HepG2 (cell line): ENCODE measurements around the gene ROBO2. TPM values are rescaled to one million over a fixed set of nuclear protein-coding genes. Genes with fewer than 3 reads are reported as not detected.

ENCODE experiments used
- ATAC-seq: fragments of 200-7000 bp; cut with Tn5 transposase; 3 replicates; pipeline ENCODE4 v1.9.1; 2020; ENCODE audit warnings: mild to moderate bottlenecking, moderate library complexity
- BruUV-seq: library from RNA; stranded (reverse); fragments of 400-500 nt; replicated peaks from 2 replicates; lab custom pipeline; 2021; lab: Mats Ljungman, UMichigan
- CTCF ChIA-PET: fragments of 300-600 bp; formaldehyde crosslinking; extraction: SDS; loops from one replicate; lab custom pipeline; 2021; ENCODE audit warnings: low total read pairs, inconsistent platforms, low intra/inter-chr PET ratio; lab: Yijun Ruan, JAX
- POLR2A ChIA-PET: fragments of 350-600 bp; sonication (Branson Sonifier 250); formaldehyde crosslinking; loops from one replicate; lab custom pipeline; 2020; ENCODE audit warnings: antibody characterized with exemption, inconsistent platforms; lab: Yijun Ruan, JAX
- DNase-seq: peaks from one replicate; pipeline ENCODE4 v3.0.0-alpha.2; 2015; ENCODE audit warnings: low spot score
- FAIRE-seq: peaks from 3 replicates; lab custom pipeline; 2011; peaks lifted over from hg19 to GRCh38; lab: Jason Lieb, UNC
- H2AFZ ChIP-seq: one replicate; pipeline ENCODE4 v1.6.1; 2011; ENCODE audit warnings: low read length, inconsistent platforms
- H3K27ac ChIP-seq: fragments of 300-600 bp; 3 replicates; pipeline ENCODE4 v1.8.0; 2011; ENCODE audit warnings: mixed run types, mild to moderate bottlenecking, mixed read lengths, low read length, inconsistent platforms; ENCODE audit not compliant: insufficient read depth; ENCODE audit errors: extremely low read length
- H3K27me3 ChIP-seq, 2 experiments: fragments of 200-600 bp in 1 of 2; 2 replicates in 1 of 2; 3 replicates in 1 of 2; pipeline versions ENCODE4 v1.6.0 to v1.8.0; 2011; ENCODE audit warnings: low read length in 2 of 2, mild to moderate bottlenecking in 2 of 2, moderate library complexity in 2 of 2, inconsistent platforms in 1 of 2; ENCODE audit not compliant: insufficient read depth in 2 of 2, control insufficient read depth in 1 of 2
- H3K36me3 ChIP-seq, 2 experiments: fragments of 200-600 bp in 1 of 2; replicated peaks in 1 of 2; 2 replicates in 1 of 2; 3 replicates in 1 of 2; pipeline versions ENCODE4 v1.5.1 to v1.8.0; 2011; ENCODE audit warnings: low read length in 2 of 2, inconsistent platforms in 1 of 2; ENCODE audit not compliant: insufficient read depth in 2 of 2, control insufficient read depth in 1 of 2
- H3K4me1 ChIP-seq: 2 replicates; pipeline ENCODE4 v1.5.1; 2012; ENCODE audit warnings: low read length, inconsistent platforms; ENCODE audit not compliant: insufficient read depth
- H3K4me2 ChIP-seq: 2 replicates; pipeline ENCODE4 v1.6.0; 2011; ENCODE audit warnings: low read depth, low read length, inconsistent platforms
- H3K4me3 ChIP-seq, 3 experiments: fragments of 200-600 bp in 1 of 3; sonication (generic), shearing (Covaris generic) in 1 of 3; replicated peaks in 1 of 3; 2 replicates each; pipeline ENCODE4 v1.5.1; 2011 to 2016; ENCODE audit warnings: low read length in 3 of 3, inconsistent platforms in 2 of 3, low read depth in 2 of 3, mild to moderate bottlenecking in 2 of 3, control low read depth in 1 of 3, mixed read lengths in 1 of 3; ENCODE audit not compliant: insufficient read depth in 1 of 3
- H3K79me2 ChIP-seq: one replicate; pipeline ENCODE4 v1.6.1; 2011; ENCODE audit warnings: low read length, inconsistent platforms; ENCODE audit not compliant: insufficient read depth
- H3K9ac ChIP-seq: 2 replicates; pipeline ENCODE4 v1.6.0; 2011; ENCODE audit warnings: mild to moderate bottlenecking, low read depth, low read length, inconsistent platforms; ENCODE audit not compliant: insufficient read depth
- H3K9me3 ChIP-seq: 2 replicates; pipeline ENCODE4 v1.5.1; 2012; ENCODE audit warnings: mild to moderate bottlenecking, low read length
- H4K20me1 ChIP-seq: 2 replicates; pipeline ENCODE4 v1.6.0; 2011; ENCODE audit warnings: inconsistent platforms, mild to moderate bottlenecking, low read length, moderate library complexity; ENCODE audit not compliant: insufficient read depth
- FOSL1 ChIP-seq: sonication (generic); formaldehyde crosslinking; IDR thresholded peaks from 2 replicates; pipeline ENCODE4 v1.9.0; 2021; ENCODE audit warnings: missing genetic modification reagents, borderline replicate concordance
- PBX3 ChIP-seq: sonication (generic); formaldehyde crosslinking; IDR thresholded peaks from 2 replicates; pipeline ENCODE4 v1.8.1; 2023; ENCODE audit warnings: missing genetic modification reagents, inconsistent platforms, borderline replicate concordance
- RAD51 ChIP-seq: fragments of 450-650 bp; IDR thresholded peaks from 2 replicates; pipeline ENCODE4 v1.6.1; 2016; ENCODE audit warnings: borderline replicate concordance
- SCMH1 ChIP-seq: sonication (generic); formaldehyde crosslinking; IDR thresholded peaks from 2 replicates; pipeline ENCODE4 v1.9.0; 2021; ENCODE audit warnings: missing genetic modification reagents, mild to moderate bottlenecking, borderline replicate concordance
- SNAPC5 ChIP-seq: sonication (generic); formaldehyde crosslinking; IDR thresholded peaks from 2 replicates; pipeline ENCODE4 v1.8.1; 2023; ENCODE audit warnings: mild to moderate bottlenecking, missing genetic modification reagents, borderline replicate concordance
- ZNF331 ChIP-seq: sonication (generic); formaldehyde crosslinking; IDR thresholded peaks from 2 replicates; pipeline ENCODE4 v1.4.0; 2020; ENCODE audit warnings: missing genetic modification reagents
- ZNF383 ChIP-seq: sonication (generic); formaldehyde crosslinking; IDR thresholded peaks from 2 replicates; pipeline ENCODE4 v1.4.0; 2020; ENCODE audit warnings: missing genetic modification reagents, mild to moderate bottlenecking, borderline replicate concordance
- ZNF562 ChIP-seq: sonication (generic); formaldehyde crosslinking; IDR thresholded peaks from 2 replicates; pipeline ENCODE4 v1.8.0; 2022; ENCODE audit warnings: missing genetic modification reagents, borderline replicate concordance
- ZNF615 ChIP-seq: sonication (generic); formaldehyde crosslinking; IDR thresholded peaks from 2 replicates; pipeline ENCODE4 v1.5.0; 2020; ENCODE audit warnings: mild to moderate bottlenecking, missing genetic modification reagents, borderline replicate concordance
- ZNF639 ChIP-seq: conservative IDR thresholded peaks from 2 replicates; pipeline ENCODE4 v1.6.1; 2018; ENCODE audit warnings: missing genetic modification reagents
- ZNF703 ChIP-seq: sonication (generic); formaldehyde crosslinking; IDR thresholded peaks from 2 replicates; pipeline ENCODE4 v1.5.1; 2020; ENCODE audit warnings: missing genetic modification reagents, mild to moderate bottlenecking, moderate library complexity, borderline replicate concordance
- ZNF740 ChIP-seq: sonication (generic); formaldehyde crosslinking; IDR thresholded peaks from 2 replicates; pipeline ENCODE4 v1.4.0; 2020; ENCODE audit warnings: missing genetic modification reagents
- WGBS: methylation state at CpG from one replicate; pipeline ENCODE4 v1.1.6; 2017; ENCODE audit warnings: low lambda C conversion rate; 5-methylcytosine and 5-hydroxymethylcytosine counted together
- in situ Hi-C: cut with HindIII; loops from 2 replicates; pipeline ENCODE4 v1.10.0; 2017; ENCODE audit warnings: low pct_unique_long_range_greater_than_20kb; ENCODE audit not compliant: extremely low pct_ligation_motif_present
- intact Hi-C: fragments of 100-400 bp; cut with micrococcal nuclease; formaldehyde crosslinking; loops from one replicate; pipeline ENCODE4 v1.10.0; 2022; ENCODE audit not compliant: unreplicated experiment
- polyA plus RNA-seq, 8 experiments: library from polyadenylated mRNA; depleted of rRNA in 3 of 8; stranded (reverse) in 7 of 8; unstranded in 1 of 8; fragments of >200 nt; fragmentation: Illumina TruSeq in 4 of 8; extraction: Trizol in 4 of 8; gene quantifications; 2 replicates each; pipeline versions ENCODE4 v1.2.1 to v1.2.3, GENCODE V29; 2011 to 2016; ENCODE audit warnings: low read depth in 4 of 8, missing spikeins in 1 of 8, mixed read lengths in 1 of 8; ENCODE audit not compliant: insufficient read depth in 1 of 8
- total RNA-seq, 5 experiments: library from RNA; depleted of rRNA; stranded (reverse); fragments of >200 nt; fragmentation: Illumina TruSeq; extraction: Trizol; gene quantifications; 2 replicates each; pipeline ENCODE4 v1.2.3, GENCODE V29; 2016; ENCODE audit warnings: low read depth in 1 of 5

ROBO2 gene
- total and polyA plus RNA-seq, 2 of the 13 experiments (the other 11 are each of a cell fraction or from before 2014, with no cell fraction given), result not detected

- no peak overlapping the region for H3K9ac ChIP-seq
- no peak overlapping the region for H2AFZ ChIP-seq
- no peak overlapping the region for H3K4me2 ChIP-seq
- no peaks in the 10 kb centered on the region for H3K79me2 ChIP-seq
- 75% methylated on average over 6 of the region's 6 CpGs for WGBS
- ChIA-PET CTCF (no interaction called here), POLR2A (no interaction called here)
- in situ Hi-C loops (no loop called here), intact Hi-C loops (no loop called here)
- H3K27ac ChIP-seq, result no peak overlapping the region
- TF ChIP-seq ZNF740 (CRISPR knock-in tag) (no peak), ZNF383 (CRISPR knock-in tag) (no peak), PBX3 (CRISPR knock-in tag) (no peak), ZNF639 (CRISPR knock-in tag) (no peak), ZNF331 (CRISPR knock-in tag) (no peak), SNAPC5 (CRISPR knock-in tag) (no peak), FOSL1 (CRISPR knock-in tag) (no peak), ZNF703 (CRISPR knock-in tag) (no peak), ZNF562 (CRISPR knock-in tag) (no peak), SCMH1 (CRISPR knock-in tag) (no peak), RAD51 (no peak), ZNF615 (CRISPR knock-in tag) (no peak)
- no peak overlapping the region for H3K4me3 ChIP-seq
- no peaks in the 10 kb centered on the region for H3K9me3 ChIP-seq
- no peaks in the 10 kb centered on the region for H4K20me1 ChIP-seq
- no peak for ATAC-seq
- BruUV-seq, result no TSS peak
- no peaks in the 10 kb centered on the region for H3K4me1 ChIP-seq
- FAIRE-seq, result no peak
- DNase-seq, result no peak
- no peaks in the 10 kb centered on the region for H3K36me3 ChIP-seq
- H3K27me3 ChIP-seq, result no peaks in the 10 kb centered on the region
Measured at GRCh38 chr3:77373619-77374018, 333.7 kb downstream of the ROBO2 start.
